GM12878 (cell line): Measurements from ENCODE around the gene PDSS1. TPM values are rescaled to one million over a fixed set of nuclear protein-coding genes. Genes with fewer than 3 reads are reported as not detected.

Source experiments
- BCL11A ChIP-seq: IDR thresholded peaks from 2 replicates; pipeline ENCODE4 v1.6.1; 2011; ENCODE audit warnings: low read depth, low read length
- BMI1 ChIP-seq: fragments of 450-650 bp; IDR thresholded peaks from 2 replicates; pipeline ENCODE4 v1.6.1; 2016; ENCODE audit warnings: mild to moderate bottlenecking, moderate library complexity, borderline replicate concordance
- CBX3 ChIP-seq: fragments of 200-600 bp; sonication (generic); IDR thresholded peaks from 2 replicates; pipeline ENCODE4 v1.6.1; 2016; ENCODE audit warnings: low read depth, borderline replicate concordance
- CBX5 ChIP-seq: sonication (generic); IDR thresholded peaks from 2 replicates; pipeline ENCODE4 v1.6.1; 2016; ENCODE audit warnings: low read depth, moderate library complexity, mild to moderate bottlenecking, inconsistent platforms
- CEBPB ChIP-seq, 2 experiments: fragments of 150-350 bp in 1 of 2; IDR thresholded peaks; 2 replicates each; pipeline ENCODE4 v1.6.1; 2012 to 2014; ENCODE audit warnings: low read depth in 2 of 2, low read length in 2 of 2, borderline replicate concordance in 1 of 2, inconsistent platforms in 1 of 2
- CREM ChIP-seq: IDR thresholded peaks from 2 replicates; pipeline ENCODE4 v1.6.1; 2014; ENCODE audit warnings: antibody characterized with exemption, low read depth
- GABPA ChIP-seq: IDR thresholded peaks from 2 replicates; pipeline ENCODE4 v1.6.1; 2014; ENCODE audit warnings: antibody characterized with exemption, low read depth, mild to moderate bottlenecking, inconsistent platforms
- HDAC6 ChIP-seq: fragments of 200-600 bp; sonication (generic); IDR thresholded peaks from one replicate; pipeline ENCODE4 v1.8.0; 2017; ENCODE audit warnings: antibody characterized with exemption; ENCODE audit not compliant: unreplicated experiment
- IKZF2 ChIP-seq, 2 experiments: fragments of 450-650 bp; IDR thresholded peaks; 2 replicates each; pipeline ENCODE4 v1.6.1; 2017; ENCODE audit warnings: mild to moderate bottlenecking in 2 of 2, moderate library complexity in 2 of 2
- KDM1A ChIP-seq: fragments of 200-600 bp; sonication (generic); IDR thresholded peaks from 2 replicates; pipeline ENCODE4 v1.6.1; 2016; ENCODE audit warnings: borderline replicate concordance
- MEF2B ChIP-seq: fragments of 450-650 bp; IDR thresholded peaks from 2 replicates; pipeline ENCODE4 v1.6.1; 2018; ENCODE audit warnings: mild to moderate bottlenecking, moderate library complexity; ENCODE audit not compliant: partially characterized antibody, poor library complexity, severe bottlenecking
- NFIC ChIP-seq: IDR thresholded peaks from 2 replicates; pipeline ENCODE4 v1.6.1; 2012; ENCODE audit warnings: low read depth, mild to moderate bottlenecking, inconsistent platforms, low read length, moderate library complexity
- NFYA ChIP-seq: IDR thresholded peaks from 2 replicates; pipeline ENCODE4 v1.6.1; 2011; ENCODE audit warnings: low read depth, mild to moderate bottlenecking, low read length, improper control_type of control experiment, borderline replicate concordance
- NR2F1 ChIP-seq: fragments of 450-650 bp; conservative IDR thresholded peaks from 2 replicates; pipeline ENCODE4 v1.6.1; 2017; ENCODE audit warnings: mild to moderate bottlenecking
- POU2F2 ChIP-seq: IDR thresholded peaks from 3 replicates; pipeline ENCODE4 v1.6.1; 2011; ENCODE audit warnings: low read depth, mild to moderate bottlenecking, low read length, borderline replicate concordance
- ZNF207 ChIP-seq: fragments of 450-650 bp; IDR thresholded peaks from 2 replicates; pipeline ENCODE4 v1.6.1; 2014; ENCODE audit warnings: antibody characterized with exemption, mild to moderate bottlenecking, borderline replicate concordance
- ZNF24 ChIP-seq: fragments of 450-650 bp; IDR thresholded peaks from 2 replicates; pipeline ENCODE4 v1.6.1; 2017; ENCODE audit warnings: antibody characterized with exemption, mild to moderate bottlenecking
- polyA plus RNA-seq, 11 experiments: library from polyadenylated mRNA; depleted of rRNA in 4 of 11; unstranded in 6 of 11; stranded (reverse) in 5 of 11; fragments of >200 nt; fragmentation: Nextera tagmentation in 4 of 11; fragmentation: Illumina TruSeq in 1 of 11; extraction: Ambion mirVana in 4 of 11; extraction: Trizol in 1 of 11; gene quantifications; 1 replicate in 1 of 11; 2 replicates in 10 of 11; pipeline versions ENCODE4 v1.2.1 to v1.2.3, GENCODE V29; 2011 to 2016; ENCODE audit warnings: inconsistent platforms in 2 of 11, missing spikeins in 2 of 11, low read depth in 1 of 11
- total RNA-seq, 4 experiments: library from RNA; depleted of rRNA in 3 of 4; stranded (reverse); fragments of >200 nt in 3 of 4; fragmentation: Illumina TruSeq in 1 of 4; extraction: Trizol in 1 of 4; gene quantifications; 2 replicates each; pipeline versions ENCODE4 v1.2.1 to v1.2.3, GENCODE V29; 2013 to 2021
- TF ChIP-seq, protein P1 (sequence below): fragments of 450-650 bp; conservative IDR thresholded peaks from 2 replicates; pipeline ENCODE4 v1.6.1; 2017; ENCODE audit warnings: mild to moderate bottlenecking, moderate library complexity
- TF ChIP-seq, protein P2 (sequence below): IDR thresholded peaks from 2 replicates; pipeline ENCODE4 v1.6.1; 2012; ENCODE audit warnings: improper control_type of control experiment, low read depth, low read length; ENCODE audit not compliant: insufficient replicate concordance
- TF ChIP-seq, protein P3 (sequence below): IDR thresholded peaks from 2 replicates; pipeline ENCODE4 v1.6.1; 2011; ENCODE audit warnings: borderline replicate concordance, low read depth, mild to moderate bottlenecking, moderate library complexity, low read length; ENCODE audit not compliant: insufficient read depth, poor library complexity, severe bottlenecking
- TF ChIP-seq, protein P4 (sequence below): fragments of 450-650 bp; IDR thresholded peaks from 2 replicates; pipeline ENCODE4 v1.6.1; 2017; ENCODE audit warnings: low read depth, mild to moderate bottlenecking, moderate library complexity

Gene PDSS1
- total and polyA plus RNA-seq, 10 of the 15 experiments (the other 5 are each of a cell fraction or from before 2014, with no cell fraction given), result 12.2 to 48.2 (median 35.9) TPM

DNA sequence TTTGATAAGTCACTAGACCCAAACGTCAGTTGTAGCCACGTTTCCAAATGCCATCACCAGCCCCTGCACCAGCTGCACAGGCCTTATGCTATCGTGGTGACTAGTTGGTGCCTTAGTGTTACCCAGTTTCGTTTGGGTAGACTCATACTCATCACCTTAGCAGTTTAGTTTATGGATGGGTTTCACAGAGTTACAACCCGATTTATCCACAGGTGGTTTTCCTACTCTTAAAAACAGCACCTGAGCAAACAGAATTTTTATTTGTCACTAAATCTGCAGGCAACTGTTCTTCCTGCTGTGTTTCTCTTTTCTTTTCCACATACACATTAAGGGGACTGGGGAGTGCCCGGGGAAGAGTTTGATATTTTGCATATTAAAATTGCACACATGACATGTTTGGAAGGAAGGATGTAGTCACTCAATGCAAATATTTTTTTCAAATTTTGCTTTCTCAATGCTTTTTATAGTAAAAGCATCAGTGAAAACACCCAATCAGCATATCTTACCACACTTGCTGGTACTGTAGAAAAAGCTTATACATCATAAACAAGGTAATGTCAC is 41.6 kb downstream of the PDSS1 start (continued):
- TF ChIP-seq BCL11A, result 0 out of 2 replicates have a peak, but pooled peaks have one; percentile 9
- no peak for TF ChIP-seq KDM1A
- TF ChIP-seq POU2F2, result no peak; the same call in 2 of the 3 replicates
- no peak for TF ChIP-seq CBX3
- no peak for TF ChIP-seq BMI1
- TF ChIP-seq, protein P1, sequence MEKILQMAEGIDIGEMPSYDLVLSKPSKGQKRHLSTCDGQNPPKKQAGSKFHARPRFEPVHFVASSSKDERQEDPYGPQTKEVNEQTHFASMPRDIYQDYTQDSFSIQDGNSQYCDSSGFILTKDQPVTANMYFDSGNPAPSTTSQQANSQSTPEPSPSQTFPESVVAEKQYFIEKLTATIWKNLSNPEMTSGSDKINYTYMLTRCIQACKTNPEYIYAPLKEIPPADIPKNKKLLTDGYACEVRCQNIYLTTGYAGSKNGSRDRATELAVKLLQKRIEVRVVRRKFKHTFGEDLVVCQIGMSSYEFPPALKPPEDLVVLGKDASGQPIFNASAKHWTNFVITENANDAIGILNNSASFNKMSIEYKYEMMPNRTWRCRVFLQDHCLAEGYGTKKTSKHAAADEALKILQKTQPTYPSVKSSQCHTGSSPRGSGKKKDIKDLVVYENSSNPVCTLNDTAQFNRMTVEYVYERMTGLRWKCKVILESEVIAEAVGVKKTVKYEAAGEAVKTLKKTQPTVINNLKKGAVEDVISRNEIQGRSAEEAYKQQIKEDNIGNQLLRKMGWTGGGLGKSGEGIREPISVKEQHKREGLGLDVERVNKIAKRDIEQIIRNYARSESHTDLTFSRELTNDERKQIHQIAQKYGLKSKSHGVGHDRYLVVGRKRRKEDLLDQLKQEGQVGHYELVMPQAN, result no peak
- no peak for TF ChIP-seq NR2F1
- no peak for TF ChIP-seq GABPA
- TF ChIP-seq CREM, result no peak
- TF ChIP-seq ZNF24, result no peak
- no peak for TF ChIP-seq HDAC6
- TF ChIP-seq ZNF207, result no peak
- TF ChIP-seq, protein P2, sequence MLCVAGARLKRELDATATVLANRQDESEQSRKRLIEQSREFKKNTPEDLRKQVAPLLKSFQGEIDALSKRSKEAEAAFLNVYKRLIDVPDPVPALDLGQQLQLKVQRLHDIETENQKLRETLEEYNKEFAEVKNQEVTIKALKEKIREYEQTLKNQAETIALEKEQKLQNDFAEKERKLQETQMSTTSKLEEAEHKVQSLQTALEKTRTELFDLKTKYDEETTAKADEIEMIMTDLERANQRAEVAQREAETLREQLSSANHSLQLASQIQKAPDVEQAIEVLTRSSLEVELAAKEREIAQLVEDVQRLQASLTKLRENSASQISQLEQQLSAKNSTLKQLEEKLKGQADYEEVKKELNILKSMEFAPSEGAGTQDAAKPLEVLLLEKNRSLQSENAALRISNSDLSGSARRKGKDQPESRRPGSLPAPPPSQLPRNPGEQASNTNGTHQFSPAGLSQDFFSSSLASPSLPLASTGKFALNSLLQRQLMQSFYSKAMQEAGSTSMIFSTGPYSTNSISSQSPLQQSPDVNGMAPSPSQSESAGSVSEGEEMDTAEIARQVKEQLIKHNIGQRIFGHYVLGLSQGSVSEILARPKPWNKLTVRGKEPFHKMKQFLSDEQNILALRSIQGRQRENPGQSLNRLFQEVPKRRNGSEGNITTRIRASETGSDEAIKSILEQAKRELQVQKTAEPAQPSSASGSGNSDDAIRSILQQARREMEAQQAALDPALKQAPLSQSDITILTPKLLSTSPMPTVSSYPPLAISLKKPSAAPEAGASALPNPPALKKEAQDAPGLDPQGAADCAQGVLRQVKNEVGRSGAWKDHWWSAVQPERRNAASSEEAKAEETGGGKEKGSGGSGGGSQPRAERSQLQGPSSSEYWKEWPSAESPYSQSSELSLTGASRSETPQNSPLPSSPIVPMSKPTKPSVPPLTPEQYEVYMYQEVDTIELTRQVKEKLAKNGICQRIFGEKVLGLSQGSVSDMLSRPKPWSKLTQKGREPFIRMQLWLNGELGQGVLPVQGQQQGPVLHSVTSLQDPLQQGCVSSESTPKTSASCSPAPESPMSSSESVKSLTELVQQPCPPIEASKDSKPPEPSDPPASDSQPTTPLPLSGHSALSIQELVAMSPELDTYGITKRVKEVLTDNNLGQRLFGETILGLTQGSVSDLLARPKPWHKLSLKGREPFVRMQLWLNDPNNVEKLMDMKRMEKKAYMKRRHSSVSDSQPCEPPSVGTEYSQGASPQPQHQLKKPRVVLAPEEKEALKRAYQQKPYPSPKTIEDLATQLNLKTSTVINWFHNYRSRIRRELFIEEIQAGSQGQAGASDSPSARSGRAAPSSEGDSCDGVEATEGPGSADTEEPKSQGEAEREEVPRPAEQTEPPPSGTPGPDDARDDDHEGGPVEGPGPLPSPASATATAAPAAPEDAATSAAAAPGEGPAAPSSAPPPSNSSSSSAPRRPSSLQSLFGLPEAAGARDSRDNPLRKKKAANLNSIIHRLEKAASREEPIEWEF, result no peak
- TF ChIP-seq CEBPB (IDR thresholded peaks at IDR 0.05; ENCODE audit: borderline replicate concordance in 1 of 2, low read depth in 2 of 2, low read length in 2 of 2), result no peak
- no peak for TF ChIP-seq NFYA
- 0 out of 4 replicates have a peak, but pooled peaks of 1 of the 2 experiments have one; percentile 16 for TF ChIP-seq IKZF2 (IDR thresholded peaks at IDR 0.05)
- no peak for TF ChIP-seq NFIC
- TF ChIP-seq, protein P3, sequence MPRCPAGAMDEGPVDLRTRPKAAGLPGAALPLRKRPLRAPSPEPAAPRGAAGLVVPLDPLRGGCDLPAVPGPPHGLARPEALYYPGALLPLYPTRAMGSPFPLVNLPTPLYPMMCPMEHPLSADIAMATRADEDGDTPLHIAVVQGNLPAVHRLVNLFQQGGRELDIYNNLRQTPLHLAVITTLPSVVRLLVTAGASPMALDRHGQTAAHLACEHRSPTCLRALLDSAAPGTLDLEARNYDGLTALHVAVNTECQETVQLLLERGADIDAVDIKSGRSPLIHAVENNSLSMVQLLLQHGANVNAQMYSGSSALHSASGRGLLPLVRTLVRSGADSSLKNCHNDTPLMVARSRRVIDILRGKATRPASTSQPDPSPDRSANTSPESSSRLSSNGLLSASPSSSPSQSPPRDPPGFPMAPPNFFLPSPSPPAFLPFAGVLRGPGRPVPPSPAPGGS, result no peak
- no peak for TF ChIP-seq CBX5
- TF ChIP-seq MEF2B, result no peak
- TF ChIP-seq, protein P4, sequence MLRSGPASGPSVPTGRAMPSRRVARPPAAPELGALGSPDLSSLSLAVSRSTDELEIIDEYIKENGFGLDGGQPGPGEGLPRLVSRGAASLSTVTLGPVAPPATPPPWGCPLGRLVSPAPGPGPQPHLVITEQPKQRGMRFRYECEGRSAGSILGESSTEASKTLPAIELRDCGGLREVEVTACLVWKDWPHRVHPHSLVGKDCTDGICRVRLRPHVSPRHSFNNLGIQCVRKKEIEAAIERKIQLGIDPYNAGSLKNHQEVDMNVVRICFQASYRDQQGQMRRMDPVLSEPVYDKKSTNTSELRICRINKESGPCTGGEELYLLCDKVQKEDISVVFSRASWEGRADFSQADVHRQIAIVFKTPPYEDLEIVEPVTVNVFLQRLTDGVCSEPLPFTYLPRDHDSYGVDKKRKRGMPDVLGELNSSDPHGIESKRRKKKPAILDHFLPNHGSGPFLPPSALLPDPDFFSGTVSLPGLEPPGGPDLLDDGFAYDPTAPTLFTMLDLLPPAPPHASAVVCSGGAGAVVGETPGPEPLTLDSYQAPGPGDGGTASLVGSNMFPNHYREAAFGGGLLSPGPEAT, result no peak
